K562 treated with DMSO at 1 percent for 48 hours (cell line): ENCODE measurements around the gene RFK. TPM values are rescaled to one million over a fixed set of nuclear protein-coding genes. Genes with fewer than 3 reads are reported as not detected.

Experiments used
- total RNA-seq: library from RNA; unstranded; fragments of 300-600 nt; gene quantifications from 2 replicates; pipeline ENCODE4 v1.2.3, GENCODE V29; 2022; ENCODE audit warnings: low replicate concordance; ENCODE audit errors: extremely low read depth

Gene RFK
- total RNA-seq, result not detected in 2 replicates

DNA sequence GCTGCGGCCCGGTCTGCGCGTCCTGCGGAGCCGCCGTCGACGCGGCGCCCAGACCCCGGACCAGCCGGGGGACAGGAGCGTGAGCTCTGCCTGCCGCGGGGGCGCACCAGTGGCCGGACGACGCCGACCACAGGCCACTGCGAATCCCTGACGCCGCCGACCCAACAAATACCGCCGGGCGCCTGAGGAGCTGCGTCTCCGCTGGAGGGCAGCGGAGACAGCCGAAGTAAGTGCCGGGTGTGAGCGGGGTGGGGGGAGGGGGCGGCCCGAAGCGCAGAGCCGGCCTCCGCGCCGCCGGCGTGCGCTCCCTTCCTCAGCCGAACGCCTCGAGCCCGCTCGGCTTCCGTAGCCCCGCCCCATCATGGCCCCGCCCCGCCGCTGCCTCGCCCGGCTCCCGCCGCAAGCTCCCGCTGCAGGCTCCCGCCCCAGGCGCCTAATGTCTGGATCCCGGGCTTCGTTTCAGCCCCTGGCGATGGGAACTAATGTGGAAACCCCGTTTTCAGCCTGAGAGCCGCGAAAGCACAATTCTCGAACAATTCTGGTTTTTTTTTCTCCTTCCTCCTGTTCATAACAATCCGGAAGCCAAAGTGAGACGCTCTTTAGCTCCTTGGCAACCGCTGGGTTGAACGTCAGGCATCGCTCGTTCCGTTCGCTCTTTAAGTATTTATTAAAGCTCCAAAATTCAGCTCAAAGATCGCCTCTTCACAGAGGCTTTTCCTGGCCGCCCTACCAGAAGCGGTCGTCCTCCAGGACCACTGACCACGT lies at the start of gene RFK:
RFK (minus strand) TSS at position 232 of the 765 bp plus-strand sequence. CDS start 255 bp downstream, outside the sequence.

Other genes with a start within 250 kb of the RFK start
- gene GCNT1, start 64.8 kb upstream of the RFK start, total RNA-seq, result not detected in 2 replicates